Type B pancreatic cell (in vitro differentiated cells): ENCODE data around the gene CSTPP1. TPM values are rescaled to one million over a fixed set of nuclear protein-coding genes. Genes with fewer than 3 reads are reported as not detected.

ENCODE experiments used
- DNase-seq: peaks from one replicate; pipeline ENCODE4 v3.0.0; 2021; ENCODE audit warnings: mixed read lengths; ENCODE audit not compliant: unreplicated experiment; ENCODE audit errors: extremely low spot score
- H3K27ac Mint-ChIP-seq: 2 replicates; pipeline ENCODE4 v1.8.0; 2021; ENCODE audit warnings: mild to moderate bottlenecking, mixed read lengths
- H3K27me3 Mint-ChIP-seq: 2 replicates; pipeline ENCODE4 v1.8.0; 2021; ENCODE audit warnings: mixed read lengths
- H3K36me3 Mint-ChIP-seq: 2 replicates; pipeline ENCODE4 v1.8.0; 2021; ENCODE audit warnings: mixed read lengths
- H3K4me1 Mint-ChIP-seq: one replicate; pipeline ENCODE4 v1.8.0; 2021; ENCODE audit warnings: mixed read lengths; ENCODE audit not compliant: unreplicated experiment
- H3K4me3 Mint-ChIP-seq: 2 replicates; pipeline ENCODE4 v1.8.0; 2021; ENCODE audit warnings: mild to moderate bottlenecking, mixed read lengths
- H3K9me3 Mint-ChIP-seq: 2 replicates; pipeline ENCODE4 v1.8.0; 2021; ENCODE audit warnings: mixed read lengths
- total RNA-seq: library from RNA; stranded (reverse); gene quantifications from 2 replicates; pipeline ENCODE4 v1.2.1, GENCODE V29; 2021; ENCODE audit warnings: low replicate concordance
- TF ChIP-seq, protein P1 (sequence below): fragments of 200-600 bp; sonication (generic); conservative IDR thresholded peaks from 2 replicates; pipeline ENCODE4 v1.5.0; 2021; ENCODE audit warnings: antibody characterized with exemption, mild to moderate bottlenecking

The CSTPP1 gene
- total RNA-seq, 1 donor from 2014 or later = 44.4 TPM

GRCh38 chr11:46972343-46972742 is 35.8 kb downstream of the CSTPP1 start:
- H3K4me1 Mint-ChIP-seq = peaks cover 28% of the 10 kb centered on the region
- TF ChIP-seq, protein P1, sequence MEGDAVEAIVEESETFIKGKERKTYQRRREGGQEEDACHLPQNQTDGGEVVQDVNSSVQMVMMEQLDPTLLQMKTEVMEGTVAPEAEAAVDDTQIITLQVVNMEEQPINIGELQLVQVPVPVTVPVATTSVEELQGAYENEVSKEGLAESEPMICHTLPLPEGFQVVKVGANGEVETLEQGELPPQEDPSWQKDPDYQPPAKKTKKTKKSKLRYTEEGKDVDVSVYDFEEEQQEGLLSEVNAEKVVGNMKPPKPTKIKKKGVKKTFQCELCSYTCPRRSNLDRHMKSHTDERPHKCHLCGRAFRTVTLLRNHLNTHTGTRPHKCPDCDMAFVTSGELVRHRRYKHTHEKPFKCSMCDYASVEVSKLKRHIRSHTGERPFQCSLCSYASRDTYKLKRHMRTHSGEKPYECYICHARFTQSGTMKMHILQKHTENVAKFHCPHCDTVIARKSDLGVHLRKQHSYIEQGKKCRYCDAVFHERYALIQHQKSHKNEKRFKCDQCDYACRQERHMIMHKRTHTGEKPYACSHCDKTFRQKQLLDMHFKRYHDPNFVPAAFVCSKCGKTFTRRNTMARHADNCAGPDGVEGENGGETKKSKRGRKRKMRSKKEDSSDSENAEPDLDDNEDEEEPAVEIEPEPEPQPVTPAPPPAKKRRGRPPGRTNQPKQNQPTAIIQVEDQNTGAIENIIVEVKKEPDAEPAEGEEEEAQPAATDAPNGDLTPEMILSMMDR = no peak

DNA sequence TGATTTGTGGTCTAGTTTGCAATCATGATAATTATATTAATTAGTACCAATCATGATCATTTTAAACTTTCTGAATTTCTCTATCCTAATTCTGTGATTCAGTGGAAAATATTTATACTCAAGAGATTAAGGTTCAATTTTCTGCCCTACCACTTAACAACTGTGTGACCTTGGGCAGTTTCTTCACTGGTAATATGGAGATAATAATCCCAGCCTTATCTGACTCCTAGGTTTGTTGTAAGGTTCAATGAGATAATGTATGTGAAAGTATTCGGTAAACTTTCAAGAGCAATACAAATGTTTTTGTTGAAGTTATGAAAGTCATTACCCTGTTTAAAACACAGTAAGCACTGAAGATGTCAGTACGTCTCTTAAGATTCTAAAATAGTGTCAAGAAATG is 36.3 kb downstream of the CSTPP1 start:
- TF ChIP-seq, protein P1 = no peak
- no peak for DNase-seq
- Mint-ChIP-seq H3K9me3 (no peaks in the 10 kb centered on the region), H3K27me3 (no peaks in the 10 kb centered on the region), H3K4me1 (peaks cover 33% of the 10 kb centered on the region), H3K27ac (no peak overlapping the region), H3K36me3 (no peaks in the 10 kb centered on the region), H3K4me3 (no peak overlapping the region)

More at GRCh38 chr11:46972343-46972742, 35.8 kb downstream of the CSTPP1 start:
- Mint-ChIP-seq H3K36me3 (no peaks in the 10 kb centered on the region), H3K4me3 (no peak overlapping the region), H3K27ac (no peak overlapping the region), H3K27me3 (no peaks in the 10 kb centered on the region), H3K9me3 (no peaks in the 10 kb centered on the region)
- DNase-seq = no peak

DNA sequence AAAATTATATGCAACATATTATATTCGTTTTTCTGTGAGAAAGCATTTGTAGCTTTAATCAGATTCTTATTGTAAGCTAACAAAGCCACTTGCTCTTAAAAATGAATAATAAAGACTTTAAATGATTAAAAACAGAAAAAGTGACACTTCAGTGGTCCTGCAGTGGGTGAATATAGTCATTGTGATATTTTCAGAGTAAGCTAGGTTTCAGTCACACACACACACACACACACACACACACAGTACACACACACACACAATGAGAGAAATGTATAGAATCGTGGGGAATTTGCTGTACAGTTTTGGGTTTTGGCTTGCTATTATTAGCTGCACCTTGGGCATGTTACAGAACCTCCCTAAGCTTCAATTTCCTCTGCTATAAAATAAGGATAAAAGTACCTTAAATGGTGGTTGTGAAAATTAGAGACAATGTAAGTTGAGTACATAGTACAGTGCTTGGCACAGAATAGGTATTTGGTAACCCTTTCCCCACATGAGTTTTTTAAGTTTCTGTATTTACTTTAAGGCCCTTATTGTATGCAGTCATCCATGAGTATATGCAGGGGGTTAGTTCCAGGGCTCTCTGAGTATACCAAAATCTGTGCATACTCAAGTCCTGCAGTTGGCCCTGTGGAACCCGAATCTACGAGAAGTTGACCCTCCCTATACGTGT is 39.8 kb downstream of the CSTPP1 start:
- no peak for DNase-seq
- Mint-ChIP-seq H3K36me3 (peaks cover 3% of the 10 kb centered on the region), H3K27me3 (no peaks in the 10 kb centered on the region), H3K9me3 (no peaks in the 10 kb centered on the region), H3K4me1 (peaks cover 35% of the 10 kb centered on the region), H3K4me3 (no peak overlapping the region), H3K27ac (no peak overlapping the region)
- TF ChIP-seq, protein P1 = no peak

GRCh38 chr11:46977038-46977813 is 40.7 kb downstream of the CSTPP1 start:
- H3K9me3 Mint-ChIP-seq = no peaks in the 10 kb centered on the region
- DNase-seq = no peak
- peaks cover 3% of the 10 kb centered on the region for H3K36me3 Mint-ChIP-seq
- H3K4me3 Mint-ChIP-seq = peak overlapping the region; percentile 44
- no peaks in the 10 kb centered on the region for H3K27me3 Mint-ChIP-seq
- H3K27ac Mint-ChIP-seq = peak overlapping the region; percentile 34
- TF ChIP-seq, protein P1 = no peak
- peaks cover 33% of the 10 kb centered on the region for H3K4me1 Mint-ChIP-seq

GRCh38 chr11:46978005-46978491 is 41.5 kb downstream of the CSTPP1 start:
- H3K27ac Mint-ChIP-seq = no peak overlapping the region
- no peaks in the 10 kb centered on the region for H3K27me3 Mint-ChIP-seq
- no peak overlapping the region for H3K4me3 Mint-ChIP-seq

More at GRCh38 chr11:46978005-46978491, 41.5 kb downstream of the CSTPP1 start:
- no peak for DNase-seq
- TF ChIP-seq, protein P1 = no peak
- Mint-ChIP-seq H3K36me3 (peaks cover 3% of the 10 kb centered on the region), H3K9me3 (no peaks in the 10 kb centered on the region), H3K4me1 (peaks cover 24% of the 10 kb centered on the region)
